ENCODE measurements around the gene KAT2B. TPM values are rescaled to one million over a fixed set of nuclear protein-coding genes. Genes with fewer than 3 reads are reported as not detected.

Gene KAT2B
- total RNA-seq (2014; rRNA removed; shearing (Covaris generic)): 11.4 and 12.3 TPM in 2 replicates

DNA sequence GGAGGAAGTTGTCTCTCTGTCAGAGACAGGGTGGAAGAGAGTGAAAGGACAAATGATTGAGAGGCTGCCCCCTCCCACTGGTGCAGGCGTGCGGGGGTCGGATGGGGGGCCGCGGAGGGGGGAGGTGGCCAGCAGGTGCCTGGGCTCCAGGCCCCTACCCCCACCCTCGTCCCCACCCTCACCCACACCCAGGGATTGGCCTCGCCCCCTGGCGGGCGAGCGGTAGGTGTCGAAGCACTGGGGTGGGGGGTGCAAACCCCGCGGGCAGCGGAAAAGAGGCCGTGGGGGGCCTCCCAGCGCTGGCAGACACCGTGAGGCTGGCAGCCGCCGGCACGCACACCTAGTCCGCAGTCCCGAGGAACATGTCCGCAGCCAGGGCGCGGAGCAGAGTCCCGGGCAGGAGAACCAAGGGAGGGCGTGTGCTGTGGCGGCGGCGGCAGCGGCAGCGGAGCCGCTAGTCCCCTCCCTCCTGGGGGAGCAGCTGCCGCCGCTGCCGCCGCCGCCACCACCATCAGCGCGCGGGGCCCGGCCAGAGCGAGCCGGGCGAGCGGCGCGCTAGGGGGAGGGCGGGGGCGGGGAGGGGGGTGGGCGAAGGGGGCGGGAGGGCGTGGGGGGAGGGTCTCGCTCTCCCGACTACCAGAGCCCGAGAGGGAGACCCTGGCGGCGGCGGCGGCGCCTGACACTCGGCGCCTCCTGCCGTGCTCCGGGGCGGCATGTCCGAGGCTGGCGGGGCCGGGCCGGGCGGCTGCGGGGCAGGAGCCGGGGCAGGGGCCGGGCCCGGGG is at the start of gene KAT2B:
TSS of gene KAT2B (plus strand) at position 682 of the 783 bp plus-strand sequence. CDS start at position 714, 32 bp downstream.

DNA sequence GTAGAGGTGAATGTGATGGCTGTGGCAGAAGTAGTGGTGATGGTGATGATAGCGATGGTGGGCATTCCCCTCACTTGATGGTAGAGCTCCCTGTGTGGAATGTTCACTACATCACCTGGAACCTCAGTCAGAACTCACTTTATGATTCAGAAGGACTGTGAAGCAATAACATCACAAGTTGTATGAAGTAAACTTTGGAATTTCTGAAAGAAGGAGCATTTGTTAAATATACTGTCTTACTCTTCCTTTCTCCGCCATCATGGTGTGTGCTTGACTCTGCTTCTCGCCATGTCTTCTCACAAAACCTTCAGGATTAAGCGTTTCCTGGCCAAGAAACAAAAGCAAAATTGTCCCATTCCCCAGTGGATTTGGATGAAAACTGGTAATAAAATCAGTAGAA is 28.1 kb upstream of the KAT2B start, which contains the start of gene PP2D1:
TSS of gene PP2D1 (minus strand) at position 101 of the 400 bp plus-strand sequence. CDS start 192 bp downstream, outside the sequence.

DNA sequence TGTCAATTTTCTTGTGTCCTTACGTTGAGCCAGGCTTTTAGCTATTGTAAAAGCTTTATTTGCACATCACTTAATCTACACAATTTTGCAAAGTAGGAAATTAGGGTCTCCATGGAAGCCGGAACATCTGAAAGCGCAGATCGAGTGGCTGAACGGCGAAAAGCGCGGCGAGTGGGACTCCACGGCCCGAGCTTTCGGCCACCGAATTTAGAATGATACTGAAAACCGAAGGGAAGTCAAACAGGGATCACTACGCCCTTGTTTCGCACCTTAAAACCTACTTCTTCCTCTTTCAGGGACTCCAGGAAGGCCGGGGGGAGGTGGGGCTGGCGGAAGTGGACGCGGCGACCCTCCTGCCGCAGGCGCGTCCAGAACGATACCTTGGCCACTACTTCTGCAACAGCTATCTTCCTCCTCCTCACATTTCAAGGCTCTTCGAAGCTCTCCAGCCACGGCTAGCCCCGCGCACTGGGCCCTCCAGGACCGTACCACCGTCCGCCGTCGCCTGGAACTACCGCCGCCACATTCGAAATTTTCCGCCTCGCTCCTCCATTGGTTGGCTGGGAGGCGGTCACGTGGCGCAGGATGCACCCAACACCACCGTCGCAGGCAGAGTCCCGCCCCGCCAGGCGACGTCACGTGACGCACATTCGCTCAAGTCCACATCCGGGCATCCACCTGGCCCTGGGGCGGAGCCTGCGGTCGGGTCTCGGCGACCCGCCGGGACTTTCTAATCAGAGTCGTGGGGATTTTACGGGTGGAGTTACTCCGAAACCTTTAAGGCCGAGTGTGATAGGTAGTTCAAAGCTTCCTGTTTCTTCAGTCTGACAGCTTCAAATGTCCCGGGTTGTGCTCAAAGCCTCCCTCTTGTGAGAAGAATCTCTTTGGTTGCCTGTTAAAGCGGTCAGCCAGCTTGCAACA is 145.7 kb downstream of the KAT2B start, which contains the start of gene SGO1:
TSS of gene SGO1 (minus strand) at position 528 of the 921 bp plus-strand sequence. CDS start 2,179 bp downstream, outside the sequence.

Small RNAs within 50 kb of the gene (small RNA-seq; reads per million reads assigned to genes)
- not detected for gene MIR3135A
- not detected for gene RNU4-85P
- not detected for gene RPL39P18

Other genes starting within 250 kb of the KAT2B start
- 0.23 and 1.2 TPM in 2 replicates for gene EFHB, start 106.2 kb upstream of the KAT2B start, total RNA-seq (2014; rRNA removed; shearing (Covaris generic))
- gene RAB5A, start 93.3 kb upstream of the KAT2B start, total RNA-seq (2014; rRNA removed; shearing (Covaris generic)): 39.0 and 44.7 TPM in 2 replicates
- gene PP2D1, start 28.2 kb upstream of the KAT2B start, total RNA-seq (2014; rRNA removed; shearing (Covaris generic)): not detected in 2 replicates
- 12.1 and 14.6 TPM in 2 replicates for gene SGO1, start 145.8 kb downstream of the KAT2B start, total RNA-seq (2014; rRNA removed; shearing (Covaris generic))